Measurements from ENCODE around the gene HOXA6.

The HOXA6 gene

GRCh38 chr7:27100694-27101170 lies 46.8 kb downstream of the HOXA6 start:
- H3K9me3 ChIP-seq (ENCODE audit: severe bottlenecking), result no peaks in the 10 kb centered on the region
- DNase-seq (ENCODE audit: low spot score), result no peak
- H3K4me1 ChIP-seq (ENCODE audit: insufficient read depth, poor library complexity, severe bottlenecking), result peaks cover 7% of the 10 kb centered on the region
- peaks cover 16% of the 10 kb centered on the region for H3K36me3 ChIP-seq (ENCODE audit: low read depth)
- ATAC-seq (ENCODE audit: low read depth), result no peak
- H3K4me3 ChIP-seq (ENCODE audit: severe bottlenecking), result no peak overlapping the region
- no peaks in the 10 kb centered on the region for H3K27me3 ChIP-seq (ENCODE audit: insufficient read depth, poor library complexity, severe bottlenecking)
- TF ChIP-seq, protein P1, sequence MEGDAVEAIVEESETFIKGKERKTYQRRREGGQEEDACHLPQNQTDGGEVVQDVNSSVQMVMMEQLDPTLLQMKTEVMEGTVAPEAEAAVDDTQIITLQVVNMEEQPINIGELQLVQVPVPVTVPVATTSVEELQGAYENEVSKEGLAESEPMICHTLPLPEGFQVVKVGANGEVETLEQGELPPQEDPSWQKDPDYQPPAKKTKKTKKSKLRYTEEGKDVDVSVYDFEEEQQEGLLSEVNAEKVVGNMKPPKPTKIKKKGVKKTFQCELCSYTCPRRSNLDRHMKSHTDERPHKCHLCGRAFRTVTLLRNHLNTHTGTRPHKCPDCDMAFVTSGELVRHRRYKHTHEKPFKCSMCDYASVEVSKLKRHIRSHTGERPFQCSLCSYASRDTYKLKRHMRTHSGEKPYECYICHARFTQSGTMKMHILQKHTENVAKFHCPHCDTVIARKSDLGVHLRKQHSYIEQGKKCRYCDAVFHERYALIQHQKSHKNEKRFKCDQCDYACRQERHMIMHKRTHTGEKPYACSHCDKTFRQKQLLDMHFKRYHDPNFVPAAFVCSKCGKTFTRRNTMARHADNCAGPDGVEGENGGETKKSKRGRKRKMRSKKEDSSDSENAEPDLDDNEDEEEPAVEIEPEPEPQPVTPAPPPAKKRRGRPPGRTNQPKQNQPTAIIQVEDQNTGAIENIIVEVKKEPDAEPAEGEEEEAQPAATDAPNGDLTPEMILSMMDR (IDR thresholded peaks at IDR 0.05; ENCODE audit: poor library complexity, severe bottlenecking), result no peak
- no peak overlapping the region for H3K27ac ChIP-seq (ENCODE audit: poor library complexity, severe bottlenecking)

GRCh38 chr7:27099453-27100370 lies 47.9 kb downstream of the HOXA6 start:
- no peak overlapping the region for H3K4me3 ChIP-seq (ENCODE audit: severe bottlenecking)
- H3K36me3 ChIP-seq (ENCODE audit: low read depth), result peaks cover 16% of the 10 kb centered on the region
- DNase-seq (ENCODE audit: low spot score), result no peak
- no peaks in the 10 kb centered on the region for H3K9me3 ChIP-seq (ENCODE audit: severe bottlenecking)
- TF ChIP-seq, protein P1 (IDR thresholded peaks at IDR 0.05; ENCODE audit: poor library complexity, severe bottlenecking), result no peak
- H3K4me1 ChIP-seq (ENCODE audit: insufficient read depth, poor library complexity, severe bottlenecking), result peaks cover 7% of the 10 kb centered on the region
- no peak for ATAC-seq (ENCODE audit: low read depth)
- no peaks in the 10 kb centered on the region for H3K27me3 ChIP-seq (ENCODE audit: insufficient read depth, poor library complexity, severe bottlenecking)
- peak overlapping the region; percentile 85 for H3K27ac ChIP-seq (ENCODE audit: poor library complexity, severe bottlenecking)

- peaks cover 16% of the 10 kb centered on the region for H3K36me3 ChIP-seq (ENCODE audit: low read depth)
- TF ChIP-seq, protein P1 (IDR thresholded peaks at IDR 0.05; ENCODE audit: poor library complexity, severe bottlenecking), result no peak
- peak overlapping the region; percentile 85 for H3K27ac ChIP-seq (ENCODE audit: poor library complexity, severe bottlenecking)
- H3K9me3 ChIP-seq (ENCODE audit: severe bottlenecking), result no peaks in the 10 kb centered on the region
- peaks cover 7% of the 10 kb centered on the region for H3K4me1 ChIP-seq (ENCODE audit: insufficient read depth, poor library complexity, severe bottlenecking)
- peak; percentile 17 for ATAC-seq (ENCODE audit: low read depth)
- H3K4me3 ChIP-seq (ENCODE audit: severe bottlenecking), result peak overlapping the region; percentile 66
- DNase-seq (ENCODE audit: low spot score), result no peak
- H3K27me3 ChIP-seq (ENCODE audit: insufficient read depth, poor library complexity, severe bottlenecking), result no peaks in the 10 kb centered on the region
Measured at GRCh38 chr7:27098578-27099451, 48.8 kb downstream of the HOXA6 start.

DNA sequence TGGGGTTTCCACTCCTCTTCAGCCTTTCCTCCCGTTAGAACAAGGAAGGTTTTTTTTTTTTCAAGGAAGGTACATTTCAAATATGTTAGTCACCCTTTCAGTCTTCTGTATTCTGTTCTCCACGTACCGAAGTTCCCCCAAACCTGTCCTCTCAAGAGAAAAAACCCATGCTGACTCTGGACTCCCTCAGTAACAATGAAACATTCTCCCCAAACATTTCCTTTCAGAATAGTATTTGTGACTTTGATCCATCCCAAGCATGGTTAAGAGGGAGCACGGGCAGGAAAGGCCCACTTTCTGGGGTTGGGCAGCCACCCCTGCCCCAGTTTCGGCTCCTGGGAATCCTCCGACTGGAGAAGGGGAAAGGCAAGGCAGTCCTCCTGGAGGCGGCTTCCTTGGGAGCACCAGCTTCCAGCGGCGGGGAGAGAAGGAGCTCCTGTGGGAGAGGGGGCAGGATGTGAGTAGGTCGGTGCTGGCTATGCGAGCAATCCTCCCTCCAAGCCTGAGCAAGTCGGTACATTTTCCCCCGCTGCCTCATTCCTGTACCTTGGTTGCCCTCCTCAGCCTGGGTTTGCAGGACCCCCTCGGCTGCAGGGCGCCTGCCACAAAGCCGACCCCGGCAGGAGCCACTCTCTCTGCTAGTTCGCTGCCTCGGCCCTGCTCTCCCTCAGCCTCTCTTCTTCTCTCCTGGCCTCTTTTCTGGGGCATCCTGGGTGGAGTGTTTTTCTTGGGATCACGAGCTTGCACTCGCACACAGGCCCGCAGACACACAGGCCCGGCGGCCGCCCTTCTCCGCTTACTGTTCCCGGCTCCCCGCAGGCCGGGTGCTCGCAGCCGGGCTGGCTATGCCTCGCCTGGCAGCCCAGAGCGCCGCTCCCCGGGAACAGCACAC lies 49.6 kb downstream of the HOXA6 start:
- ATAC-seq (ENCODE audit: low read depth) (peak; percentile 39), DNase-seq (ENCODE audit: low spot score) (no peak)
- TF ChIP-seq, protein P1 (IDR thresholded peaks at IDR 0.05; ENCODE audit: poor library complexity, severe bottlenecking), result peak; percentile 26
- no peaks in the 10 kb centered on the region for H3K9me3 ChIP-seq (ENCODE audit: severe bottlenecking)
- H3K27me3 ChIP-seq (ENCODE audit: insufficient read depth, poor library complexity, severe bottlenecking), result no peaks in the 10 kb centered on the region
- peaks cover 7% of the 10 kb centered on the region for H3K4me1 ChIP-seq (ENCODE audit: insufficient read depth, poor library complexity, severe bottlenecking)
- peak overlapping the region; percentile 85 for H3K27ac ChIP-seq (ENCODE audit: poor library complexity, severe bottlenecking)
- H3K36me3 ChIP-seq (ENCODE audit: low read depth), result peaks cover 16% of the 10 kb centered on the region
- peak overlapping the region; percentile 66 for H3K4me3 ChIP-seq (ENCODE audit: severe bottlenecking)

Data from RWPE2 (cell line).